ENCODE results near the gene COQ6. TPM values are rescaled to one million over a fixed set of nuclear protein-coding genes. Genes with fewer than 3 reads are reported as not detected.
A peak's percentile ranks its signal among the peaks of the same experiment; 100 is the strongest.

The COQ6 gene
- total RNA-seq = 10 to 100 TPM; 36.5 to 60.6 (median 42.2) TPM

GRCh38 chr14:73949752-73950734 is at the start of gene COQ6, which contains the start of gene FAM161B:
Gene COQ6 (plus strand): TSS chr14:73950302. CDS start chr14:73950333, 31 bp downstream.
Gene FAM161B (minus strand): TSS chr14:73950094. CDS start chr14:73950026, 68 bp downstream.
- in situ Hi-C loops (cut with MboI; ENCODE audit: low sequenced_read_pairs in 4 of 4) = no loop called here

GRCh38 chr14:73903028-73903427 is 47.1 kb upstream of the COQ6 start:
- ATAC-seq (no peak), DNase-seq (no peak)
- Histone ChIP-seq H3K4me3 (no peak overlapping the region), H3K9me3 (no peaks in the 10 kb centered on the region), H3K27ac (no peak overlapping the region), H3K36me3 (peaks cover 0 to 65% of the 10 kb centered on the region in 2 donors), H3K27me3 (no peaks in the 10 kb centered on the region), H3K4me1 (peaks cover 0 to 15% of the 10 kb centered on the region in 2 donors)
- intact Hi-C loops (cut with DNase I; ENCODE audit: low total_unique reads) (no loop called here), in situ Hi-C loops (cut with MboI; ENCODE audit: low sequenced_read_pairs in 4 of 4) (no loop called here)
- no peak for TF ChIP-seq CTCF (IDR thresholded peaks at IDR 0.05 in 4 of 5, conservative IDR thresholded peaks at IDR 0.05 in 1 of 5)
- TF ChIP-seq POLR2A (IDR thresholded peaks at IDR 0.05) = no peak

More at GRCh38 chr14:73949752-73950734, at the start of gene COQ6, which contains the start of gene FAM161B:
- peak in 3 of 5 experiments; percentile 8 to 20 (median 16) for TF ChIP-seq CTCF (IDR thresholded peaks at IDR 0.05 in 4 of 5, conservative IDR thresholded peaks at IDR 0.05 in 1 of 5)
- TF ChIP-seq POLR2A (IDR thresholded peaks at IDR 0.05) = peak; percentile 79
- Histone ChIP-seq H3K27ac (peak within 1 kb of the TSS; percentile 90 to 98 (median 93)), H3K27me3 (no peaks in the 10 kb centered on the region), H3K4me3 (peak within 1 kb of the TSS; percentile 68 to 97 (median 94)), H3K9me3 (no peaks in the 10 kb centered on the region), H3K36me3 (peaks cover 0 to 26% of the 10 kb centered on the region in 2 donors), H3K4me1 (peaks cover 9 to 21% of the 10 kb centered on the region in 2 donors)
- intact Hi-C loops (cut with DNase I; ENCODE audit: low total_unique reads) = loop anchor here (1.0 to 10.0 kb wide), 5 partner anchors 63 to 225 kb away; partner anchors contain the start of genes ALDH6A1, BBOF1, ENTPD5 and LIN52
- DNase-seq = peak; percentile 94 to 95
- peak; percentile 98 for ATAC-seq

- H3K27me3 ChIP-seq = no peaks in the 10 kb centered on the region
- ATAC-seq = no peak
- no peak overlapping the region for H3K27ac ChIP-seq
- no peaks in the 10 kb centered on the region for H3K4me1 ChIP-seq
- TF ChIP-seq POLR2A (IDR thresholded peaks at IDR 0.05) (no peak), CTCF (IDR thresholded peaks at IDR 0.05 in 4 of 5, conservative IDR thresholded peaks at IDR 0.05 in 1 of 5) (no peak)
- DNase-seq = no peak
- intact Hi-C loops (cut with DNase I; ENCODE audit: low total_unique reads) = no loop called here
- no peak overlapping the region for H3K4me3 ChIP-seq
- peaks cover 0 to 69% of the 10 kb centered on the region in 2 donors for H3K36me3 ChIP-seq
- no peaks in the 10 kb centered on the region for H3K9me3 ChIP-seq
- in situ Hi-C loops (cut with MboI; ENCODE audit: low sequenced_read_pairs in 4 of 4) = no loop called here
These were observed 40.4 kb upstream of the COQ6 start for GRCh38 chr14:73909681-73910080.

GRCh38 chr14:73913256-73913655 is 36.8 kb upstream of the COQ6 start:
- Histone ChIP-seq H3K9me3 (no peaks in the 10 kb centered on the region), H3K4me3 (no peak overlapping the region), H3K27ac (no peak overlapping the region), H3K27me3 (no peaks in the 10 kb centered on the region), H3K4me1 (no peaks in the 10 kb centered on the region), H3K36me3 (peaks cover 0 to 37% of the 10 kb centered on the region in 2 donors)
- intact Hi-C loops (cut with DNase I; ENCODE audit: low total_unique reads) = no loop called here
- in situ Hi-C loops (cut with MboI; ENCODE audit: low sequenced_read_pairs in 4 of 4) = no loop called here
- DNase-seq (no peak), ATAC-seq (no peak)
- TF ChIP-seq CTCF (IDR thresholded peaks at IDR 0.05 in 4 of 5, conservative IDR thresholded peaks at IDR 0.05 in 1 of 5) (no peak), POLR2A (IDR thresholded peaks at IDR 0.05) (no peak)

Measured in gastrocnemius medialis (tissue), 4 donors.